Measurements from ENCODE around the gene MARK1.
A peak's percentile ranks its signal among the peaks of the same experiment; 100 is the strongest.
"Not testable (repeated sequence)": the region's sequence is repeated elsewhere in the genome, so short reads cannot be mapped to it uniquely, and the experiment has no call there.

Gene MARK1

GRCh38 chr1:220529521-220530020, 1.6 kb downstream of the MARK1 start:
- peak; percentile 82 for DNase-seq

DNA sequence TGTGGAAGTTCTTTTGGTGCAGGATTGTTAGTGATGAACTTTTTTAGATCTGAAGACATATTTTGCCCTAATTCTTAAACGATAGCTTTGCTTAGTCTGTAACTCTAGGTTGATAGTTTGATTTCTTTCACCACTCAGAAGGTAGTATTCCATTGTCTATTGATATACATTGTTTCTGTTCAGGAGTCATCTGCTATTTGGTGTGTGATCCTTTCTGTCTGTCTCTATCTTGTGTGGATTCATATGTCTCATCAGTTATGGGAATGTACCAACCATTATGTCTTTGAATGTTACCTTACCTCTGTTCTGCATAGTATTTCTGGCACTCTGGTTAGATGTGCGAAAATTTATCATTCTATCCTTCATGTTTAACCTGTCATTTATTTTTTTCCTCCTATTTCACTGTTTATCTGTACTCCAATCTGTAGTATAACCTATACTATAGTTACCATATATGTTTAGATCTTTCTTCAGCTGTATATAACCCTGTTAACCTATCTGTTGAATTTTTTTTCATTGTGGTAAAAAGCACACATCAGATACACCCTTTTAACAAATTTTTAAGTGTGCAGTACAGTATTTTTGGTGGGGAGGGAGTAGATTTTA, 5.7 kb downstream of the MARK1 start:
- DNase-seq, result no peak

DNA sequence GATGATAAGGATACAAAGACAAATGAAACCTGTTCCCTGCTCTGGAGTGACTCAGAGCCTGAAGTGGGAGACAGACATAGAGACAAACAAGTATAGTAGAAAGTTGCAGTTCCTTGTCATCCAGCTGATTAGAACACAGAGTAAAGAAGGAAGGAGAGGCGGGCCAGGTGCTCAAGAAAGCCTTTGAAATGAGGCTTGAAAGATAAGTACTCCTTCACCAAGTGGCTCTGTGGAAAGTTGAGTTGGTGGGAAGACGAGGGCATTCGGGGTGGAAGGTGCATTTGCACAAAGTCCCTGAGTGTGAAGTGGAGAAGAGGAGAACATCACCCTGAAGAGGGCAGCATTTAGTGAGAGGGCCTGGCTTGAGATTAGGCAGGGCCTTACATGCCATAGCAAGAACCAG, 17.0 kb downstream of the MARK1 start:
- DNase-seq, result peak; percentile 91

- DNase-seq, result no peak
These were observed 23.0 kb downstream of the MARK1 start for GRCh38 chr1:220550811-220551399.

DNA sequence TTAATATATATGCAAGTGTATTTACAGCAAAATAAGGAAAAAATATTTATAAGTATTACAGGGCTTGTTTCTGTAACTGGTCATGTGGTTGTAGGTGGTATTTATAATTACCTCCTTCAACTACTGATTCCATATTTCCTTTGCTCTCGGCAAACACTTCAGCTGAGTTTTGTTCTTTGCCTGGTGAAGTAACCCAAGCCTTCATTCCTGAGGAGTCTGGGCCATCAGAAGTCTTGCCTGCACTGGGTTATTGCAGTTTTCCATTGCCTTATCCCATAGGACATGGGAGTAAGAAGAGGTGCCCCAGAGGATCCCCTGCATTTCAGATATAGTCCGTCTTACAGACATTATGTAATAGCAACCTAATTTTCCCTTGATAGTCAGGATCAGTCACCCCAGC, 23.8 kb downstream of the MARK1 start:
- DNase-seq, result no peak

GRCh38 chr1:220552672-220553260, 24.8 kb downstream of the MARK1 start:
- no peak for DNase-seq

DNA sequence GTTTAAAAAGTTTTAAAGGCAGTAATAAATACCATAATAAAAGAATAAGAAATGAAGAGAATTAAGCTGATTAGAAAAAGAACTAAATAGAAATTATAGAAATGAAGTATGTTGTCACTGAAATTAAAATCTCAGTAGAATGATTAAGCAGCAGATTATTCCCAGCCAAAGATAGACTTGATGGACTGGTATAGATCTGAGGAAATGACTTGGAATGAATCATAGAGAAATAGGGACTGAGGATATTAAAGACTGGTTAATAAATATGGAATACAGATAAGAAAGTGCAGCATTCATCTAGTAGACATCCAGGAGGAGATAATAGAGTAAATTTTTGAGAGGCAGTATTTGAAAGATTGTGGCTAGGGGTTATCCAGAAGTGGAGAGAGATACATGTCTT, 28.7 kb downstream of the MARK1 start:
- no peak for DNase-seq

- no peak for DNase-seq
These were observed 35.6 kb downstream of the MARK1 start for GRCh38 chr1:220563564-220563963.

DNA sequence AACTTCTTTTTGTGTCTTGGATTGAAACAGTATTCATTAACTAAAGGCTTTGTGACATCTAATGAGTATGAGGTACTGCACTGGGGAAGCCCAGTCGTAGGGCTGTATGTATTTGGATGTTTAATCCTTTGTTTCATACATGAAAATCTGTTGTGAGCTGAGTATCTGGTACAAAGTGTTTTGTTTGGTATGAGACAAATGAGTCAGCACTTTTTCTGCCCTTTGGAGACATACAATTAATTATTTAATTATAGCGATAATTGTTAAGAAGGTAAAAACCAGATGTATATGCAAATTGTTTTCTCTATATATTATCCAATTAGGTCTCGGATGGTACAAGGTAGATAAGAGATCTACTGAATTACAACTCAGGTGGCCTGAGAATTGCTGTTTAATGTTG, 36.3 kb downstream of the MARK1 start:
- DNase-seq, result no peak

- DNase-seq, result no peak
These were observed 37.7 kb downstream of the MARK1 start for GRCh38 chr1:220565670-220566069.

GRCh38 chr1:220566869-220567268, 38.9 kb downstream of the MARK1 start:
- DNase-seq, result no peak

DNA sequence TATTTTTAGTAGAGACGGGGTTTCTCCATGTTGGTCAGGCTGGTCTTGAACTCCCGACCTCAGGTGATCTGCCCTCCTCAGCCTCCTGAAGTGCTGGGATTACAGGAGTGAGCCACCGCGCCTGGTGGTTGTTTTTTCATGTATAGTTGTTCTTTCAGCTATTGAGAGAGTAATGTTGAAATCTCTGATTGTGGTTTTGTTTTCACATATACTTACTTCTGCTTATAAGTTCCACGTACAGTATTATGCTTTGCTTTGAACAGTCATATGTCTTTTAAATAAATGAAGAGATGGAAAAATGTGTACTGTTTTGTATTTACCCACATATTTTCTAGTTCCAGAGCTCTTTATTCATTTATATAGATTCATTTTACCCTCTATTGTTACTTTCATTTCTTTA, 44.5 kb downstream of the MARK1 start:
- DNase-seq, result no peak

GRCh38 chr1:220573836-220574235, 45.9 kb downstream of the MARK1 start:
- no peak for DNase-seq

GRCh38 chr1:220575718-220576497, 48.0 kb downstream of the MARK1 start:
- DNase-seq, result no peak

GRCh38 chr1:220577926-220578325, 50.0 kb downstream of the MARK1 start:
- DNase-seq, result no peak

DNA sequence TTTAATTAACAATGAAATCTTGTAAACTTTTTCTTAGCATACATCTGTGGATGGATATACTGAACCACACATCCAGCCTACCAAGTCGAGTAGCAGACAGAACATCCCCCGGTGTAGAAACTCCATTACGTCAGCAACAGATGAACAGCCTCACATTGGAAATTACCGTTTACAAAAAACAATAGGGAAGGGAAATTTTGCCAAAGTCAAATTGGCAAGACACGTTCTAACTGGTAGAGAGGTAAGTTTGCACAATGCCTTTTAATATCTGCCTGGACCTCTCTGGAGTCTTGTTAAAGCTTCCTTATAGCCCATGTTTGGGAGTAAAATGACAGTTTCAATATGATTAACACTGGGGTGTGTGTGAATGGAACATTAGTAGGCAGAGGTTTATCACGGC, 51.4 kb downstream of the MARK1 start:
- DNase-seq, result no peak

- no peak for DNase-seq
These were observed 64.8 kb downstream of the MARK1 start for GRCh38 chr1:220592714-220593113.

DNA sequence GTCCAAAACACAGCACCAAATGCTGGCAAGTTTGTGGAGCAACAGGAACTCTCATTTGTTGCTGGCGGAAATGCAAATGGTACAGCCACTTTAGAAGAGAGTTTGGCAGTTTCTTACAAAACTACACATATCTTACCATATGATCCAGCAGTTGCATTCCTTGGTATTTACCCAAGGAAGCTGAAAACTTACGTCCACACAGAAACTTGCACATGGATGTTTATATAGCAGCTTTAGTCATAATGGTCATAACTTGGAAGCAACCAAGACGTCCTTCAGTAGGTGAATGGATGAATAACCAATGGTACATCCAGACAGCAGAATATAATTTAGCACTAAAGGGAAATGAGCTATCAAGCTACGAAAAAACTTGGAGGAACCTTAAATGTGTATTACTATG, 66.4 kb downstream of the MARK1 start:
- no peak for DNase-seq

- DNase-seq, result no peak
These were observed 67.2 kb downstream of the MARK1 start for GRCh38 chr1:220595179-220595578.

GRCh38 chr1:220604926-220605325, 77.0 kb downstream of the MARK1 start:
- no peak for DNase-seq

DNA sequence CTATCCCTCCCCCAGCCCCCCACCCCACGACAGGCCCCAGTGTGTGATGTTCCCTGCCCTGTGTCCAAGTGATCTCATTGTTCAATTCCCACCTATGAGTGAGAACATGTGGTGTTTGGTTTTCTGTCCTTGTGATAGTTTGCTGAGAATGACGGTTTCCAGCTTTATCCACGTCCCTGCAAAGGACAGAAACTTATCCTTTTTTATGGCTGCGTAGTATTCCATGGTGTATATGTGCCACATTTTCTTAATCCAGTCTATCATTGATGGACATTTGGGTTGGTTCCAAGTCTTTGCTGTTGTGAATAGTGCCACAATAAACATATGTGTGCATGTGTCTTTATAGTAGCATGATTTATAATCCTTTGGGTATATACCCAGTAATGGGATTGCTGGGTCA, 77.7 kb downstream of the MARK1 start:
- not testable (repeated sequence) for DNase-seq

DNA sequence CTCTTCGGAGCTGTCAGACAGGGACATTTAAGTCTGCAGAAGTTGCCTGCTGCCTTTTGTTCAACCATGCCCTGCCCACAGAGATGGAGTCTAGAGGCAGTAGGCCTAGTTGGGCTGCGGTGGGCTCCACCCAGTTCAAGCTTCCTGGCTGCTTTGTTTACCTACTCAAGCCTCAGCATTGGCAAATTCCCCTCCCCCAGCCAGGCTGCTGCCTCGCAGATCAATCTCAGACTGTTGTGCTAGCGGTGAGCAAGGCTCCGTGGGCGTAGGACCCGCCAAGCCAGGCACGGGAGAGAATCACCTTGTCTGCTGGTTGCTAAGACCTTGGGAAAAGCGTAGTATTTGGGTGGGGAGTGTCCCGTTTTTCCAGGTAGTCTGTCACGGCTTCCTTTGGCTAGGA, 83.2 kb downstream of the MARK1 start:
- DNase-seq, result not testable (repeated sequence)

DNA sequence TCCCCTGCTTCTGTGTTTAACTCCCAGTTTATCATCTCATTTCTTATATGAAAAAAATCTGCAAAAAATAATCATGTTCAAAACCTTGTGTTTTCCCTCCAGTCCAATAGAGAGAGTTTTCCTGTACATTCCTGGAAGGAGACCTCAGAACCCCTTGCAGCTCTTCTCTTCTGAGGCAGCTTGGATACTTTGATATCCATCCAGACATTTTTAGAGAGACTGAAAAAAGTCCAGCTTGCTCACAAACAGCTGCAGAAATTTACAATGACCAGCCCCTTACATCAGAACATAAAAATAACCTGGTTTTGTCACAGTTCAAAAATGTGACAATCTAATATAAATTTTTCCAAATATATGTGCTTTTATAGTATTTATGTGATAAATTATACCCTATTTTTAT, 88.9 kb downstream of the MARK1 start:
- no peak for DNase-seq

GRCh38 chr1:220628431-220628830, 100.5 kb downstream of the MARK1 start:
- no peak for DNase-seq

Measured in DMS79 treated with DMSO at 0.1 percent for 48 hours (cell line).